ENCODE results near the gene CARD16.
"Not testable (repeated sequence)": the region's sequence is repeated elsewhere in the genome, so short reads cannot be mapped to it uniquely, and the experiment has no call there.

Gene CARD16

GRCh38 chr11:105044557-105045524, at the start of gene CARD16:
Gene CARD16, minus strand, starts transcription at chr11:105045335. Its CDS starts 38 bp downstream, at chr11:105045297.
- in situ Hi-C loops (cut with MboI; ENCODE audit: low sequenced_read_pairs) = not testable (repeated sequence)

- in situ Hi-C loops (cut with MboI; ENCODE audit: low sequenced_read_pairs) = no loop called here
Measured at GRCh38 chr11:105092256-105093239, 47.4 kb upstream of the CARD16 start.

GRCh38 chr11:105081412-105082150, 36.4 kb upstream of the CARD16 start:
- in situ Hi-C loops (cut with MboI; ENCODE audit: low sequenced_read_pairs) = no loop called here

DNA sequence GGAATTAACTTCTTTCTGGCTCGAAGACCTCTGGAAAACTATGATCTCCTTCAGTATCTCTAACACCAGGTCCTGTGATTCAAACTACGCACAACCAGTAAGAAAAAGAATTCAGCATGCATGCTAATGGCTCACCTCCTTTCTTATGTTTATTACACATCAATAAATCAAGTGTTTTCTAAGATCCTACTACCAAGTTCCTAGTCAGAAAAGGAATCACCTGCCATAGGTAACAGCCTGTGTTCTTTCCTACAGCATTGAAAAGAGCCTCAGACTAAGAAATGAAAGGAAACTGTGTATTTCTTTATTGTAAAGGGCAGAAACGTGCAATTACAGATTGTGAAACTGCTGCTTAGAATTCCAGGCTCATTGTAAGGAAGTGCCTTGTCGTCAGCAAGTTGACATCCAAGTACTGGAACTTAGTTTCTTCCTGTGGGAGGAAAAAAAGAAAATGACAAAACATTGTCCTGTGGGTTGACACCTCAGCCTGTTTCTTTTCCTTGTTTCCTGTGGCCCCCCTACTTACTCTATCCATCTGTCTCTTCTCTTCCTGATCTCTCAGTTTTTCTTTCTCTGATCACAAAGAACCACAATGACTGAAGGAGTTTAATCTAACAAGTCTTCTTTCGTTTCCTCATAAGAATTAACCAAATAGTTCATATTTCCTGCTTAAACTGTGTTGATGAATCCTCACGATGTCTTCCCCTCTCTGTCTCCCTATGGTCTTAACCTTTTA, 35.2 kb upstream of the CARD16 start:
- in situ Hi-C loops (cut with MboI; ENCODE audit: low sequenced_read_pairs) = not testable (repeated sequence)

DNA sequence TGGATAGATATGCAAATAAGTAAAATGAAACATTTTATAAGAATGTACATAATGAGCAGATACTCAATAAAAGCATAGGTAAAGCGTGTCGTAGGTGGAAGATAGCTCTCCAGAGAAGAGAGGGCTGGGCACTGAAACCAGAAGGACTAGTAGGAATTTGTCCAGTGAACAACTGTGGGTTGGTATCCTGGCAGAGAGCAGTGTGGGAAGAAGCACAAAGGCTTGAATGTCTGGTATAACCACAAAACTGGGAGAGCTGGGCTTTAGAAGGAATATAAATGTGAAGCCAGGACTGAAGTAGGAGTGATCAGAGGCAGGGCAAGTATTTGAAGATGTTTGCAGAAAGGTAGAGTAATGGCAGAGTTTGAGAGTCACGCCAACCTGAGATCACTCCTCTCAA, 33.1 kb upstream of the CARD16 start:
- in situ Hi-C loops (cut with MboI; ENCODE audit: low sequenced_read_pairs) = no loop called here

GRCh38 chr11:105077141-105077790, 32.1 kb upstream of the CARD16 start:
- in situ Hi-C loops (cut with MboI; ENCODE audit: low sequenced_read_pairs) = not testable (repeated sequence)

DNA sequence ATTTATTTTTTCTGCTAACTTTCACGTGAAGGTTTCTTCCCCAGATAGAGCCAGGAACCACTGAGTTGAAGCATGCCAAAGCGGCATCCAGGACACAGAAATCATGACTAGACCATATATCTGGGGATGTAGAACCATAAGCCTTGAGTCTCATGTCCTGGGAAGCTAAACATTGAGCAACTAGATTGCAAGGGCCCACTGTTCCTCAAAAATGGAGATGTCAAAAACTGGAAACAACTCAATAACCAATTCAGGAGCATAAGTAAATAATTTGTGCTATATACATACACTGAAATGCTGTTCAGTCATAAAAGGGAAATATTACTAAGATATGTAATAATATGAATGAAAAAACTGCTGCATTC, 29.0 kb upstream of the CARD16 start:
- in situ Hi-C loops (cut with MboI; ENCODE audit: low sequenced_read_pairs) = no loop called here

GRCh38 chr11:105073456-105074165, 28.5 kb upstream of the CARD16 start:
- in situ Hi-C loops (cut with MboI; ENCODE audit: low sequenced_read_pairs) = no loop called here

DNA sequence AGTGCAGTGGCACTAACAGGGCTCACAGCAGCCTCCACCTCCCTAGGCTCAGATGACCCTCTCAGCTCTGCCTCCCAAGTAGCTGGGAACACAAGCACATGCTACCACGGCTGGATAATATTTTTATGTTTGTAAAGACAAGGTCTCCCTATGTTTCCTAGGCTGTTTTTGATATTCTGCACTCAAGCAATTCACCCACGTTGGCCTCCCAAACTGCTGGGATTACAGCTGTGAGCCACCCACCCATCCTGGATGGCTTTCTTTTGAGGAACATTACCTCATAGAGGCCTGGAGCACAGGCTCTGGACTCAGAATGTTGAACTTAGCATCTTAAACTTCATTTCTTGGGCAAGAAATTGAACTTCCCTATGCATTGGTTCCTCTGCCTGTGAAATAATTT, 26.9 kb upstream of the CARD16 start:
- in situ Hi-C loops (cut with MboI; ENCODE audit: low sequenced_read_pairs) = not testable (repeated sequence)

- in situ Hi-C loops (cut with MboI; ENCODE audit: low sequenced_read_pairs) = no loop called here
Measured at GRCh38 chr11:105071089-105071732, 26.1 kb upstream of the CARD16 start.

GRCh38 chr11:105070306-105070705, 25.2 kb upstream of the CARD16 start:
- in situ Hi-C loops (cut with MboI; ENCODE audit: low sequenced_read_pairs) = no loop called here

GRCh38 chr11:105069749-105070148, 24.6 kb upstream of the CARD16 start:
- in situ Hi-C loops (cut with MboI; ENCODE audit: low sequenced_read_pairs) = not testable (repeated sequence)

DNA sequence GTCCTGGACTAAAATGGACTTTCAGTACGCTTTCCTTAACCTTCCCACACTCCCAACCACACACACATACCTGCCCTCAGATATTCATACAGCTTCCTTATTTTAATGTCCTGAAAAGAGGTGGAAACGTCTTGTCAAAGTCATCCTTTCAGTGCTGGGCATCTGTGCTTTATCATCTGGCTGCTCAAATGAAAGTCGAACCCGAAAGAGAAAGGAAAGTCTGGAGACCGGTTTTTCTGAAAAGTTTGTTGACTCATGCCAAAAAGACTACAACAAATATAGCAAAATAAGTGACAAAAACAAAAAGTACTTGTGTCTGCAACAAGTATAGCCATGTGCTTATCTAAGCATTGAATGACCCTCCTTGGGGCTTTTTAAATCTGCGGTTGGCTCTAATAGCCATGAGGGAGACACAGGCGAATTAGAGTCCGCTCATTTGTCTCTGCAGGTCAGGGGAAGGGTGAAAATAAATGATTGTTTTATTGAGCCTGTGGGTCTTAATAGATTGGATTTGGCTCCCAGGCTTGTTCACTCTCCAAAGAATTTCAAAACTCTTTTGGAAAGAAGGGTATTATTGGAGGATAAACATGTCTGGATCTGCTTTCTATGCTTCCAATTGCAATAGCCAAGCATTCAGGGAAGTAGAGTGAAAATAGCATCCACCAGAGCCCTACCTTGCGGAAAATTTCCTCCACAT, 18.3 kb upstream of the CARD16 start:
- in situ Hi-C loops (cut with MboI; ENCODE audit: low sequenced_read_pairs) = not testable (repeated sequence)

GRCh38 chr11:105057432-105057831, 12.3 kb upstream of the CARD16 start:
- in situ Hi-C loops (cut with MboI; ENCODE audit: low sequenced_read_pairs) = no loop called here

- in situ Hi-C loops (cut with MboI; ENCODE audit: low sequenced_read_pairs) = no loop called here
Measured at GRCh38 chr11:105056446-105056845, 11.3 kb upstream of the CARD16 start.

GRCh38 chr11:105054723-105055493, 9.8 kb upstream of the CARD16 start:
- in situ Hi-C loops (cut with MboI; ENCODE audit: low sequenced_read_pairs) = no loop called here

DNA sequence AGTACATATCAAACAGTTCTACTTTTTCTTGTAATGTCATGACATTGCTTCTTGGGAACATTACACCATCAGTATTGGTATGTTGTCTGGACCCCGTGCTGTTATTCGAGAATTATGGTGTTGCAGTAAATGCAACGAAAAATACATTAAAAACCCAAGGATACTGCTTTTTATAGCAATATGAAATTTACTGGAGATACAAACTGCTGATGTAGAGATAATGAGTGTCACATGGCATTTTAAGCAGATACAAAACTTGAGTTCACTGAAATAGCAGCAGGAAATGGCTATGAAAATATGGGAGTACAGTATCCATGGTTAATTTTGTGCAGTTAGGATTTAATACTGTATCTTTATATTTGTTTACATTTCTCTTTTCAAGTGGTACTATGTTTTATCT, 7.4 kb upstream of the CARD16 start:
- in situ Hi-C loops (cut with MboI; ENCODE audit: low sequenced_read_pairs) = no loop called here

All from HL-60/S4 treated with phorbol 12-myristate 13-acetate at 8.2 ng/mL for 4 days and 3 days (cell line).